ENCODE measurements around the gene BCL2. TPM values are rescaled to one million over a fixed set of nuclear protein-coding genes. Genes with fewer than 3 reads are reported as not detected.
"Not testable (repeated sequence)": the region's sequence is repeated elsewhere in the genome, so short reads cannot be mapped to it uniquely, and the experiment has no call there.

BCL2 gene
- total and polyA plus RNA-seq, 3 donors from 2014 or later, result 6.3 to 20.8 (median 16.0) TPM

DNA sequence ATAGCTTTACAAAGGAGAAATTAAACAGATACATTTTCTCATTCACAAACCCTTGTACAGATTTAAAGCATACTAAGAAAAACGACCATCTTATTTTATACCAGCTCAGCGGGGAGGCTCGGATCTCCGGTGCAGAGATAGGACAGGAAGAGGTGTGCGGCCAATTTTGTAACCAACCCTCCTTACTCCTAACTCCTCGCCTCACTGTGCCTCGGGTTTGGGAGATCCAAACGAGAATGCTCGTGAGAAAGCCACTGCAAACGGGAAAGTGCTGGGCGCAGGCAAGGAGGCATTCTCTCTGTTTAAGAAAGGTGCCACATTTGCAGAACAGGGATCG, 46.3 kb upstream of the BCL2 start:
- H3K9me3 ChIP-seq, result no peaks in the 10 kb centered on the region
- peak overlapping the region; percentile 83 to 97 for H3K4me3 ChIP-seq
- intact Hi-C loops (cut with DNase I; ENCODE audit: low total_unique reads), result no loop called here
- DNase-seq, result peak; percentile 42
- 1 to 3% methylated on average over 12 of the region's 12 CpGs for WGBS, 2 donors
- TF ChIP-seq, protein P1, sequence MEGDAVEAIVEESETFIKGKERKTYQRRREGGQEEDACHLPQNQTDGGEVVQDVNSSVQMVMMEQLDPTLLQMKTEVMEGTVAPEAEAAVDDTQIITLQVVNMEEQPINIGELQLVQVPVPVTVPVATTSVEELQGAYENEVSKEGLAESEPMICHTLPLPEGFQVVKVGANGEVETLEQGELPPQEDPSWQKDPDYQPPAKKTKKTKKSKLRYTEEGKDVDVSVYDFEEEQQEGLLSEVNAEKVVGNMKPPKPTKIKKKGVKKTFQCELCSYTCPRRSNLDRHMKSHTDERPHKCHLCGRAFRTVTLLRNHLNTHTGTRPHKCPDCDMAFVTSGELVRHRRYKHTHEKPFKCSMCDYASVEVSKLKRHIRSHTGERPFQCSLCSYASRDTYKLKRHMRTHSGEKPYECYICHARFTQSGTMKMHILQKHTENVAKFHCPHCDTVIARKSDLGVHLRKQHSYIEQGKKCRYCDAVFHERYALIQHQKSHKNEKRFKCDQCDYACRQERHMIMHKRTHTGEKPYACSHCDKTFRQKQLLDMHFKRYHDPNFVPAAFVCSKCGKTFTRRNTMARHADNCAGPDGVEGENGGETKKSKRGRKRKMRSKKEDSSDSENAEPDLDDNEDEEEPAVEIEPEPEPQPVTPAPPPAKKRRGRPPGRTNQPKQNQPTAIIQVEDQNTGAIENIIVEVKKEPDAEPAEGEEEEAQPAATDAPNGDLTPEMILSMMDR (IDR thresholded peaks at IDR 0.05), result no peak
- no peak for TF ChIP-seq POLR2A (IDR thresholded peaks at IDR 0.05)
- H3K27me3 ChIP-seq, result no peaks in the 10 kb centered on the region
- peaks cover 9% of the 10 kb centered on the region for H3K4me1 ChIP-seq
- peak overlapping the region; percentile 78 to 96 for H3K27ac ChIP-seq
- no peaks in the 10 kb centered on the region for H3K36me3 ChIP-seq (ENCODE audit: low read depth, missing control alignments)

DNA sequence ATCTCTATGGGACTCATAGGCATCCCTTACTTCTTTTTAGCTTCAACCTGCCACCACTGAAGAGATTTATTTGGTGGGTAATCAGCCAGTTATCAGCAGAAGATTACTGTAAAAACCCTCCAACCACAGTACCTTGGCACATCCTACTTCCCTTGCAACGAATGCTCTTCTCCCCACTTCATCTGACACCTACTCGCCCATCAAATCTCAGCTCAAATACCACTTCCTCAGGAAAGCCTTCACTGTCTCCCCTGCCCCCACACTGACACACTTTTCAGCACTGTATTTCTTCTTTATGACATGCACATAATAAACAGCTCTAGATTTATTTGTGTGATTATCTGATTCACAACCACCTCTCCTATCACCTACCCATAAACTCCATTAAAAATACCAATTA, 44.4 kb upstream of the BCL2 start:
- no peak for TF ChIP-seq POLR2A (IDR thresholded peaks at IDR 0.05)
- TF ChIP-seq, protein P1 (IDR thresholded peaks at IDR 0.05), result no peak
- DNase-seq, result no peak
- Histone ChIP-seq H3K36me3 (ENCODE audit: low read depth, missing control alignments) (no peaks in the 10 kb centered on the region), H3K27ac (no peak overlapping the region), H3K4me1 (peaks cover 9% of the 10 kb centered on the region), H3K4me3 (no peak overlapping the region), H3K27me3 (no peaks in the 10 kb centered on the region), H3K9me3 (no peaks in the 10 kb centered on the region)
- 72 to 83% methylated on average over 2 of the region's 2 CpGs for WGBS, 2 donors
- intact Hi-C loops (cut with DNase I; ENCODE audit: low total_unique reads), result no loop called here

DNA sequence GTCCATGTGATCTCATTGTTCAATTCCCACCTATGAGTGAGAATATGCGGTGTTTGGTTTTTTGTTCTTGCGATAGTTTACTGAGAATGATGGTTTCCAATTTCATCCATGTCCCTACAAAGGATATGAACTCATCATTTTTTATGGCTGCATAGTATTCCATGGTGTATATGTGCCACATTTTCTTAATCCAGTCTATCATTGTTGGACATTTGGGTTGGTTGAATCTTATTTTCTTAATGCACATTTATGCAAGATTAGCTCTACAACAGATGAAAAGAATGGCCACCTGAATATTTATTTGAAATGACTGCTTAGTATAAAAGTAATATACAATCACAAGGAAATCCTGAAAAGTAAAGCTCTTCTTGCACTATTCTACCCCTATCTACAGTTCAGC, 43.9 kb upstream of the BCL2 start:
- H3K27ac ChIP-seq; H3K4me1 ChIP-seq; H3K36me3 ChIP-seq (ENCODE audit: low read depth, missing control alignments); H3K4me3 ChIP-seq; H3K27me3 ChIP-seq; H3K9me3 ChIP-seq; intact Hi-C loops (cut with DNase I; ENCODE audit: low total_unique reads); DNase-seq: not testable (repeated sequence)
- WGBS, 2 donors, result 100% methylated on average over 1 of the region's 2 CpGs; no CpG with 5 or more reads in 1 of the 2 donors

DNA sequence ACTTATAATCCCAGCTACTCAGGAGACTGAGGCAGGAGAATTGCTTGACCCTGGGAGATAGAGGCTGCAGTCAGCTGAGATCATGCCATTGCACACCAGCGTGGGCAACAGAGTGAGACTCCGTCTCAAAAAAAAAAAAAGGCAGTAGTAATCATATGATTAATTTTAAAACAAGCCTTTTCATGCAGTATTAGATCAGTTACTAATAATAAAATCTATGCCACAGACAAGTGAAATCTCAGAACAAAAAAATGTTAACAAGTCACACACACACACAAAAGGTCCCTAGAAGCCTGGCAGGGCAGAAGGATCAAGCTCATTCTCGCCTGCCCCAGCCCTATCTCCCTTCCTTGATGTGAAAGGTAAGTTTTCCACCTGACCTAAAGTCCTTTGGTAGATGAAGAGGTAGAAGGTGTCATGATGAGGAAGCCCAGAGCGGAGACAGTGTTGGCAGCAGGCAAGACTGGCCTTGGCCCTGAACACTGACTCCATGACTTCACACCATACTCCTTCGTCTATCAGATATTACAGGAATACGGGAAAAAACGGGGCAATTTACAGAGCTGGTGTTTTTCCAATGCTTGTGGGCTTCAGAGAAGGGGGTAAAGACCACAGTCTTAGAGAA, 36.8 kb upstream of the BCL2 start:
- intact Hi-C loops (cut with DNase I; ENCODE audit: low total_unique reads), result no loop called here
- Histone ChIP-seq H3K9me3 (no peaks in the 10 kb centered on the region), H3K27ac (no peak overlapping the region), H3K36me3 (ENCODE audit: low read depth, missing control alignments) (no peaks in the 10 kb centered on the region), H3K27me3 (no peaks in the 10 kb centered on the region), H3K4me3 (no peak overlapping the region), H3K4me1 (no peaks in the 10 kb centered on the region)
- no peak for TF ChIP-seq POLR2A (IDR thresholded peaks at IDR 0.05)
- TF ChIP-seq, protein P1 (IDR thresholded peaks at IDR 0.05), result no peak
- 62 to 75% methylated on average over 7 of the region's 7 CpGs for WGBS, 2 donors
- DNase-seq, result no peak

DNA sequence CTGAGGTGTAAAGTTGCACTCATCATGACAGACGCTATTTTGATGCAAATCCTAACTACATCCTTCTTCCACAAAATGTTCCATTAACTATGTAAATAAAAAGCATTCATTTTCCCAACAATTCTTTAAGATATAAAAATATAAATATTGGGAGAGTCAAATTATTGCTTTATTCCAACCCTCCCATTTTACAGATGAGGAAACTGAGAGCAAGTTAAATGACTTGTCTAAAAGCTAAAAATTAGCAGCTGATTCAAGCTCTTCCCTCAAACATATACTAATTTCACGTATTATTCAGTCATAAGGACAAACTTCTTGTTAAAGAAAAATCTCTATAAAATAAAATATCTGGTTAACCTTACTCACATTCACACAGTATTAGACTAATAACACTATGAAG, 30.7 kb upstream of the BCL2 start:
- intact Hi-C loops (cut with DNase I; ENCODE audit: low total_unique reads), result no loop called here
- Histone ChIP-seq H3K4me1 (peaks cover 13% of the 10 kb centered on the region), H3K9me3 (no peaks in the 10 kb centered on the region), H3K27me3 (no peaks in the 10 kb centered on the region), H3K4me3 (no peak overlapping the region), H3K27ac (no peak overlapping the region), H3K36me3 (ENCODE audit: low read depth, missing control alignments) (no peaks in the 10 kb centered on the region)
- TF ChIP-seq, protein P1 (IDR thresholded peaks at IDR 0.05), result no peak
- no peak for TF ChIP-seq POLR2A (IDR thresholded peaks at IDR 0.05)
- DNase-seq, result no peak
- WGBS, 2 donors, result 44 to 45% methylated on average over 2 of the region's 2 CpGs
